Fibroblast of skin of scalp (primary cell): ENCODE data around the gene PFKFB1. TPM values are rescaled to one million over a fixed set of nuclear protein-coding genes. Genes with fewer than 3 reads are reported as not detected.
A peak's percentile ranks its signal among the peaks of the same experiment; 100 is the strongest.

ENCODE experiments used
- DNase-seq: peaks from one replicate; pipeline ENCODE4 v3.0.0-alpha.2; 2013
- polyA plus RNA-seq, 2 experiments: library from polyadenylated mRNA; unstranded; fragments of 120-200 nt; gene quantifications; one replicate each; pipeline ENCODE4 v1.2.1, GENCODE V29; 2013; ENCODE audit not compliant: insufficient read length in 2 of 2

The PFKFB1 gene
- 0.16 TPM for polyA plus RNA-seq (2013, experiment 1 of 2; ENCODE audit: insufficient read length)
- polyA plus RNA-seq (2013, experiment 2 of 2; ENCODE audit: insufficient read length): 0.22 TPM

DNA sequence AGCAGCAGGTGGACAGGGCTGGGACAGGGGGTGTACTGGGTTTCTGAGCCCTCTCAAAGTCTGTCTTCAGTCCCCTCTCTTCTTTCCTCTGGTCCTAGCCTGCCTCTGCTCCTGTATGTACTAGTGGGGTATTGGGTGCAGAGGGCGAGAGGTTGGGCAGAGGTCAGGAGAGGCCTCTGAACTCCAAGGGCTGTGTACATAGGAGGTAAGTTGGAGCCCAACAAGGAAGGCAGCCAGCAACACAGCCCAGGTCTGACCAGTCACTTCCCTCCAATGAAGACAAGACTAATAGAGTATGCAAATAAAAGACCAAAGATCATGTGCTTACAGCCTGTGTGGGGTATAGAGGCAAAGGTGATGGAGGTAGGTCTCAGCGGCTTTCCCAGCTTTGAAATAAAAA, at the start of gene PFKFB1:
PFKFB1 (minus strand) TSS at position 90 of the 400 bp plus-strand sequence. CDS start 181 bp downstream, outside the sequence.
- no peak for DNase-seq

DNA sequence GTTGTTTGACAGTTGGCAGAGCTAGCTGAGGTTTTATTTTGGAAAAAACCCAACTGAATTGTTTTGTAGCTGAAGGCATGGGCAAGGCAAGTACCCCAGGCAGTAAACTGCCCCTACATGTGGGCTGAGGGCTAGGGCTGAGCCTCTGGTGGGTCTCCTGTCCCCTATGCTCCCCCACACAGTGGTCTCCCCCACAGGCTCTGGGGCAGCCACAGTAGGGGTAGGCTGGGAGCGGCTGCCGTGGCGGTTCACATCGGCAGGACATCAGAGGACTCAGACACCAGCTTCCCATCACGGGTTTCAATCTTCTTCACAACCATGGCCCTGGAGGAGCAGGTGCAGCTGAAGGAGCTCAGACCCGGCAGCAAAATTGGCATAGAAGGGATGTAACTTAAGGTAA, 47.5 kb upstream of the PFKFB1 start:
- no peak for DNase-seq

DNA sequence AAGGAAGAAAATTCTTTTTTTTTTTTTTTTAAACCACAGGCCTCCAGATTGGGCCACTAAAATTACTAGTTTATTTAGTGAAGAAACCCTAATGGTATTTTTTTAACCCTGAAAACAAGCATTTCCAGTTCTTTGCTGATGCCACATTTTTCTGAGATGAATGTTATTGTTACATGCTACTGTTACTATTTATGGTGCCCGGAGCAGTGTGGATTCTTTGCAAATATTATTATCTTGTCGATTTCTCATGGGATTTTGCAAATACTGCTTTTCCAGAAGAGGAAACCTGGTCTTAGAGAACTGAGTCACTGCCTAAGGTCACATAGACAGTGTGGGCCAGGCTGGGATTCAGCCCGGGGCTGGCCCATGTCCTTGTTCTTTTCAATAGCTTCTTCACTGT, 45.5 kb upstream of the PFKFB1 start:
- peak; percentile 43 for DNase-seq

DNA sequence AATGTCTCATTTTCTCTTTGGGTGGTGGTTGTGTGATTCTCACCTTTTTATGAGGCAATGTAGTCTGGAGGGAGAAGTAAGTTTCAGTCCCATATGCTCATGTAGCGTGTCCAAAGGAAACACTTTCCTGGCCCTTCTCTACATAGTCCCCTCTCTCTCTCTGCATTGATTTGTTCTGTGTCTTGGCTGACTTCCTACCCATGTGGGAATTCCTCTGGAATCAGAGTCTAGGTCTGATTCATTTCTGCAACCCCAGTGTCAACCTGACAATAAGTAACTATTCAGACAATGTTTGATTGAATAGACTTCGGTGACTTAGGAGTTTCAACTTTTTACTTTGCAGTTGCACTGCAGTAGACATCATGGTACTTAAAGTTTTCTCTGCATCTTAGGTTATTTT, 39.4 kb upstream of the PFKFB1 start:
- no peak for DNase-seq

DNA sequence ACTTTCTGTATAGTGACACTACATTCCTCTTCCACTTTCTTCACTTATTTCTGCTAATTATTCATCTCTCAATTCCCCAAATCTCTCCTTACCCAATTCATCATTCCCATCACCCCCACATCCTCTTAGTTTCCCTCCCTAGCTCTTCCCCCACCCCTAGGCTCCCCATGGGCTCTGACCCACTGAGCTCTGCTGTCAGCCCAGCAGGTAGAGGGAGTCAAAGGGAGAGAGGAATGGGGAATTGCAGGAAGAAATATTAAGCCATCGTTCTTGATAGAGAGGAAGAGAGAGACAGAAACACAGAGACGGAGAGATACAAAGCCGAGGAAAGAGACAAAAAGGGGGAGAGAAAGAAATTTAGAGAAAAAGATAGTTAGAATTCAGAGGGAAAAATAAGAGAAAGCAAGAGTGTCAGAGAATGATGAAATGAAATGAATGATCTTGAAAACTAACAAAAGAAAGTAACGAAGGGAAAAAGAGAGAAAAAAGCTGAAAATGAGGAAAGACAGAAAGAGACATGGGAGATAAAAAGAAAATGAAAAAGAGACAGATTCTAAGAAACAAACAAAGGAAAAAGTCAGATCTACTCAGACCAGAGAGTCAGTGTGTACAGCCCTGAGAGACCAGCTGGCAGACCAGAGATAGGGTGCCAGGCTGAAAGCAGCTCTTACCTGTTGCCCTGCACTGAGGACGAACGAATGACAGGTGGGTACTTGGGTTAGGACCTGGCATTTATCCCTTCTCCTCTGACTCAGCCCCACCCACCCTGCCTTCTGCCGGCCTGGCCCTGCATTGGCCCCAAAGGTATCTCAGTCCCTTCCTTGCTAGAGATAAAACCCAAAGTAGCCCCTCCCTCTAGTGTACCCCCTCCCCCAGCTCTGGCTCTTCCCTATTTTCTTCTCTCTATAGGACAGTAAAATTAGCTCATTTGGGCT, 36.5 kb upstream of the PFKFB1 start, which contains the start of gene ALAS2:
ALAS2 (minus strand) TSS at position 707 of the 935 bp plus-strand sequence. CDS start 4,977 bp downstream, outside the sequence.
- no peak for DNase-seq

DNA sequence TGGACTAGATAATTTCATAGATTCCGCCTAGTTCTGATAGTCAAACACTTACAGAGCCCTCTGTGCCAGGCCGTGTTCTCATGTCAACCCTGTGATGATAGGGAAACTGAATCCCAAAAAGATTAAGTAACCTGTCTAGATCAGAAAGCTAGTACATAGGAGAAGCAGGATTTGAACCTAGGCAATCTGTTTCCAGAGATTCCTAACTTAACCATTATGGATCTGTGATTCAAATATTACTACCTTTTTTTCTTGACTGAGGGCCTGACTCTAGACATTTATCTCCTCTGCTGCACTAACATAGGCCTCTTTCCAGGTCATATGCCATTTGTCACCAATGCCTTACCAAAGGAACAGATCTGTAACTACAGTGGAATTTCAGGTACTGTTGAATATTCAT, 35.3 kb upstream of the PFKFB1 start:
- DNase-seq: no peak

DNA sequence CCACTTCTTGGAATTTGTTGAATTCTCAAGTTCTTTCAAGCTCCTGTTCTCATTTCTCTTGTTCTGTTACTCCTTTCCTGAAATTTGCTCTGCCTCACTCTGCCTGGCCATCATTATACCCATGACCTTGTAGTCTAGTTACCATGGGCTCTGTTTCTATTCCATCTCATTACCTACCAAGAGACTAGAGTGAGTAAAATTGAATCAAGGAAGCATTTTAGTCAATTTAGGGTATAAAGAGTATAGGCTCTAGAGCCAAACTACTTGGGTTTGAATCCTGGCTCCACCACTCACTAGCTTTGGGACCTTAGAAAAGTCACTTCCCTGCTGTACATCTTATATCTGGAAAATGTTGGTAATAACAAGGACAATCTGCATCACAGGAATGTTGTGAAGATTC, 34.6 kb upstream of the PFKFB1 start:
- DNase-seq: no peak

DNA sequence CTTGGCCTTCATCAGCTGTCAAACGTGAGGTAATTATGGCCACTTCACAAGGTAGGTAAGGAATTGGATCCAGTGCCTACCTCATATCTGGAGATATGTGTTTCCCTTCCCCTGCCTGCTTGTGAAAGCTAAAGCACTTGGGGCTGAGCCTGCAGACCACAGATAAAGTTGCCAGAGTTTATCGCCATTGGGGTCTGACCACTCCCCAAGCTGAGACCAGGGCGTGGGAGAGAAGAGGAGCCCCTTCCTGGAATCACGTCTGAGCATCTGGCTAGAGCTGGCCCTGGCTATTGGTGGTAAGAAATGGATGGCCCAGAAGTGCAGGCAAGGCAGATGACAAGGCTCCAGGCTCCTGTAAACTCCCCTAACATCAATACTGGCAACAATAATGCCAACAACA, 34.1 kb upstream of the PFKFB1 start:
- DNase-seq: no peak

DNA sequence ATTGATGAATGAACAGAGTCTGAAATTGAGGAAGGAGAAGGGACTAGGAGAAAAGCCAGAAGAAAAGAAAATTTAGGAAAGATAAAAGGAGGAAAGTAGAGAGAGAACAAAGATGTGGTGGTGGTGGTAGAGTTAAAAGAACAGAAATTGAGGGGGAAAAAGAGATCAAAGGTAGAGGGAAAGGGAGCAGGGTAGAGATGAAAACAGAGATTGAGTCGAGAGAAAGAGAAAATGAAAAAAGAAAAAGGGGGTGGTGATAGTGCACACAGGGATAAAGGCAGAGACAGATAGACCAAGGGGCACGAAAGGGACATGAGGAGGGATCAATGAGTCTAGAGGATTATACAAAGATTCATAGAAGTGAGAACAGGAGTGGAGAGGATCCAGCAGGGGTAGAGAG, 32.9 kb upstream of the PFKFB1 start:
- DNase-seq: no peak

DNA sequence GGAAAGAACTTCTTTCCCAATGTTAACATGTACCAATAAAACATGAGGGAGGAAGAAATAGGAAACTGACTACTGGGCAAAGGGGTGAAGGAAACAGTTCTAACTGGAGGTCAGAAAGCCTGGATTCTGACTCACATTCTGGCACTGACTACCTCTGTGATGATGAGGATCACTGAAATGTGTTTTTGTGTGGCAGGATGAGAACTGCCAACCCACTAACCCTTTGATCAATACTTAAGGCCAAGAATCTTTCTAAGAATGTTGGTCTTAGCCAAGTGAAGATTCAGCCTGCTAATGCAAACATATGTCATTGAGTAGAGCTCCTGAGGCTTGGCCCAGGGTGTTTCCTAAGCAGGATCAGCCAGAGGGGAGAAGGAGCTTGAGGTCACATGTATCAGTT, 32.2 kb upstream of the PFKFB1 start:
- peak; percentile 1 for DNase-seq

DNA sequence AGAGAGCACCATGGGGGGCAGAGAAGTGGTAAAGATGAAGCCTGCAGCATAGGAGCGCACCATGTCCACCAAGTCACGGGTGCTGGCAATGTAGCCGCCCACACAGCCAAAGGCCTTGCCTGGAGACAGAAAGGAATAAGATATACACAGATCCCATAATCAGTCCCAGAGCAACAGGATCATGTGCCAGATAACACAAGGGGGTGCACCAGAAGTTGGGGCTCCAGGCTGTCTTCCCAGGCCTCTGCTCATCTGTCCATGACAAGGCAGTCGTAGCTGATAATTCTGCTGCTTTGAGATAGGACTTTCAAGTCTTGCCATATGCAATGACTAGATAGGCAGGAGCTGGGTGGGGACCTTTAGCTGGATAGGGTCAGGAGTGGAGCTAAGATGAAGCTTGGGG, 20.9 kb upstream of the PFKFB1 start:
- DNase-seq: no peak

DNA sequence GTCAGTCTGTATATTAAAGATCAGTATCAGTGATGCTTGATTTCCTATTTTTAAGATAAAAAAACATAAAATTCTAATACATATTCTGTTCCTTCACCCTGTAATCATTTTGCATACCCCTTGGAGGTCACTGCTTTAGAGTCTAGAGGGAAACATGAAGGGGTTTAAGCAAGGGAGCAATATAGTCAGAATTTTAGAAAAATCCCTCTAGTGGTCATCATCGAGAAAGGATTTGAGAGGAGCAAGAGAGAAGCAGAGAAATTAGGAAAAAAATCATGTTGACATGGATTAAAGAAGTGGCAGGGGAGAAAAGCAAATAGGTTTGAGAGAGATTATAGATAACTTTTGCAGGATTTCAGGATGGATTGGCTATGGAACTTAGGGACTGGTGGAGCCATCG, 17.3 kb upstream of the PFKFB1 start:
- DNase-seq: no peak

DNA sequence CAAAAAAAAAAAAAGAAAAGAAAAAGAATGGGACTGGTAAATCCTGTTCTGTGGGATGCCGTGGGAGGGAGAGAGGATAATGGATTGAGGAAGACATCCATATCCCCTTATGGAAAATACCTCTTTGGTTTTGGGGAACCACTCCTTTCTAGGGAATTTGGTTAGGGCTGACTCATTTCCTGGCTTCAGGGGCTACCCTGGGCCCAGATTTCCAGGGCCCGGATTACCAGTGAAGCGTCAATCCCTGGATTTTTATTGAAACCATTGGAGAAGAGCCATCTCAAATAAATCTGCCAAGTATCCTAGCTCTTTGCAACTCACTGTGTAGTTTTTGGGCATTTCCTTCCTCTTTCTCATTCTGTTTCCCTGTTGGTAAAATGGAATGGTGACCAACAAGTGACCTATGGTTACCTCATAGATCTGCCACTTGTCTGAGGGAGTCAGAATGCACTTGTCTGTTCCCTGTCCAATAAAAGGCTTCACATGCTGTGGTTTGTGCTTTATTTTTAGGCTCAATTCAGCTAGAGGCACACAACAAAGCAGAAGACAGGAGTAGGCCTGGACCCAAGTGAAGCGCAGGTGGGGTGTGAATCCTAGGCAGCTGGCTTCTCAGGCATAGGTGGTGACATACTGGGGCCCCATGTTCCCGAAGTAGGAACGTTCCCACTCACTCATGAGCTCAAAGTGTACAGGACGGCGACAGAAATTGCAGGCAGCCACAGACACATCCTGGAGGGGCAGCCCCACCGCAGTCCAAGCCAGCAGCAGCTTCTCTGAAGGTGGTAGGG, 14.8 kb upstream of the PFKFB1 start:
- DNase-seq: peak; percentile 28

DNA sequence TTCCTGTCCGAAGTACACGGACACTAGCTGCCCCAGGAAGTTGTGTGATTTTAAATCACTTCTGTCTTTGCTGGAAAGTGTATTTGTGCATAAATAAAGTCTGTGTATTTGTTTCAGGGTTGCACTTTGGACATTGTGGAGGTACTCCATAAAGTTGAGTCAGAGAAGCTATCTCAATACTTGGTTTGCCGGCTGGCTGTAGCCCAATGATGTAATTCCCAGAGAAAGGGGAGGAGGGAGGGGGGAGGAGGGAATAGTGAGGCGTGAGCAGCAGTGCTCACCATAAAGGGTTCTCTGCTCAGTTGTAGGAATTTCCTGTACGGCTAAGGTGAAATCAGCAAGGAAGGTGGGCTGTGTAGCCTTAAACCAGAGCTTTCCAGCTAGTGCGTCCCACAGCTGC, 13.7 kb upstream of the PFKFB1 start:
- DNase-seq: peak; percentile 43

DNA sequence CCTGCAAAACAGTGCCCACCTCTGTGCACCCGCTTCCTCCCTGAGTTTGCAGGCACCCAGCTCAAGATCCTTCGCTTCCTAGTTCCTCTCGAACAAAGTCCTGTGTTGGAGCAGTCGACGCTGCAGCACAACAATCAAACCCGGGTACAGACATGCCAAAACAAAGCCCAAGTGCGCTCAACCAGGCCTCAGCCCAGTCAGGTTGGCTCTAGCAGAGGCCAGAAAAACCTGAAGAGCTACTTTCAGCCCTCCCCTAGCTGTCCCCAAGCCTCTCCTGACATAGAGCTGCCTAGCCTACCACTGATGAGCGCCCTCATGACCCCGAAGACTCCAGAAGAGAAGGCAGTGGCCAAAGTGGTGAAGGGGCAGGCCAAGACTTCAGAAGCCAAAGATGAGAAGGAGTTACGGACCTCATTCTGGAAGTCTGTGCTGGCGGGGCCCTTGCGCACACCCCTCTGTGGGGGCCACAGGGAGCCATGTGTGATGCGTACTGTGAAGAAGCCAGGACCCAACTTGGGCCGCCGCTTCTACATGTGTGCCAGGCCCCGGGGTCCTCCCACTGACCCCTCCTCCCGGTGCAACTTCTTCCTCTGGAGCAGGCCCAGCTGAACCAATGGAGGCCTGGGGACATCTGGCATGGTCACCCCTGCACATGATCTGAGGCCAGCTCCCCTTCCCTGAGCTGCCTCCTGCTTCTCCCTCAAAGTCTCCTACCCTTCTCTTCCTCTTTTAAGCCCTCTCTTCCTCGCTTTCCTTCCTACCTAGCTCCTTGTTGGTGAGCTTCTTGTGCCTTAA, 13.0 kb upstream of the PFKFB1 start:
- DNase-seq: no peak

DNA sequence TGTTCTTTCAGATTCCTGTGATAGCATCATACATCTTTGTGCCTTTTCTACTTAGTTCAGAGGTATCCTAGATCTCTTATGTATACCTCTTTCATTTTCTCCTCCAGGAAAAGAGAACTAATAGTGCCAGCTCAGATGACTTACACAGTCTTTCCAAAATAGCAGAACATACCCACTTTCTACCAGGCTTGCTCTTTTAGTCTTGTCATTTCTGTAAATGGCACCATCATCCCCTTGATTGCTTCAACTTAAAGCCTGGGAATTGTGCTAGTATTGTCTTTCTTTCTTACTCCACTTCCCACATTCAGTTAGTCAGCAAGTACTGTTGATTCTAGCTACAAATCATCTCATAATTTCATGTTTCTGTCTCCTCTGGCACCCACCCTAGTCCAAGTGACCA, 11.3 kb upstream of the PFKFB1 start:
- DNase-seq: no peak

DNA sequence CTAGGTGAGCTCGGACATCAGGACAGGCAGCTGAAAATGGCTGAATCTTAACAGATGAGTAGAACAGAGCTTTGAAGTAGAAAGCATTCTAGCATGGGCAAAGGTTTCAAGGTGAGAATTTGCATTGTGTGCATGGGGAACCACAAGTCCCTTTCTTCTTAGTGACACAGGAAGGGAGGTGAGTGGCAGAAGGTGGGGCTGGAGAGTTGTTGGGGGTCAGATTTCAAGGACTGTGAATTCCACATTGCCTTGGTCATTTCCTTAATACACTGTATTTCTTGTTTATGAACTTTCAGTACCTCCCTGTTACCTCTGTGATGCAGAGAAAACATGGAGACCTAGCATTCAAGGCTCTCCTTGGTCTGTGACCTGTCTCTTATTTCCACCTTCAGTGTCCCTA, 10.2 kb upstream of the PFKFB1 start:
- no peak for DNase-seq

DNA sequence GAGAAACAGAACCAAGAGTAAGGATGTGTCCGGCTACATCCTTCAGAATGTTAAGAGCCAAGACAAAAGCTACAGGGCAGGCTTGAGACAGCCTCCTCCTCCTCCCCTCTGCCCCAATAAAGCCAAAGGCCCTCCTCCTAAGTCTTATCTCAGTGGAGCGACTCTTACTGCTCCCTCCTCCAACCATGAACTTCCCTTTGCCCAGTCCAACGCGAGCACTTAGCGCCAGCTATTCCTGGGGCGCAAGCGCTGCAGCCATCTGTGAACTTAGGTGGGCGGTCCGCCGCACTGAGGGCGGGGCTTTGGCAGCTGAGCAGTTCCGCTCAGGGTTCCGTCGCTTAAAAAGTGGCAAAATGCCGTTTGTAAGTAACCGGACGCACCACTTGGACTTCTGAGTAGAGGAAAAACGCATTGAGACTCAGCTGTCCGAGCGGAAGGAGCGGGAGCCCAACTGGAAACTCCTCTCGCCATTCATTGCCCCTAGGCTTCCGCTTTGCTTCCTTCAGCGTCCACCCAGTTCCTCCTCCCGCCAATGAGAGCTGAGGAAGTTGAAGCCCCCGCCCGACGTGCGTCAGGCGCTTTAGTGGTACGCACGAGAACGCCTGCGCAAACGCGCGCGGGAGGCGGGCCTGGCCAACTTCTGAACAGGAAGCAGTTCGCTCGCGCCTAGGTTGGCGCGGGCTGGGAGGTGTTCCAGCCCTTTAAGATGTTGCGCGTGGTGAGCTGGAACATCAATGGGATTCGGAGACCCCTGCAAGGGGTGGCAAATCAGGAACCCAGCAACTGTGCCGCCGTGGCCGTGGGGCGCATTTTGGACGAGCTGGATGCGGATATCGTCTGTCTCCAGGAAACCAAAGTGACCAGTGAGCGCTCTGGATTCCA, 6.0 kb upstream of the PFKFB1 start, which contains the start of gene APEX2:
APEX2 (plus strand) TSS at position 647 of the 882 bp plus-strand sequence; CDS start at position 707, 60 bp downstream.
- DNase-seq: peak; percentile 90

DNA sequence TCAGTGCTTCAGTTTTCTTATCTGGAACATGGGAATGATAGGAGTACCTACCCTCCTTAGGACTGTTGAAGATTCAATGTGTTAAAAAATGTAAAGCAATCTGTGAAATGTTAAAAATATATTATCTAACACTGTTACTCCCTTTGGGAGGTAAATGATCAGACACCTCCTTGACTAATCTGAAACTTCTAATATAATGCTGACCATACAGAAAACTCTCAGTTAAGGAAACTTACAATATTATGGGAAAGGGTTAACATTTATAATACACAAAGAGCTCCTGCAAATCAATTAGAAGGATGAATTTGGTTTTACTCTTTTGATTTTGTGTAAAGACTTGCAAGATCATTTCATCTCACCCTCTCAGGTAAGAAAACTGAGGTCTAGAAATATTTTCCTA, 1.6 kb upstream of the PFKFB1 start:
- DNase-seq: no peak

DNA sequence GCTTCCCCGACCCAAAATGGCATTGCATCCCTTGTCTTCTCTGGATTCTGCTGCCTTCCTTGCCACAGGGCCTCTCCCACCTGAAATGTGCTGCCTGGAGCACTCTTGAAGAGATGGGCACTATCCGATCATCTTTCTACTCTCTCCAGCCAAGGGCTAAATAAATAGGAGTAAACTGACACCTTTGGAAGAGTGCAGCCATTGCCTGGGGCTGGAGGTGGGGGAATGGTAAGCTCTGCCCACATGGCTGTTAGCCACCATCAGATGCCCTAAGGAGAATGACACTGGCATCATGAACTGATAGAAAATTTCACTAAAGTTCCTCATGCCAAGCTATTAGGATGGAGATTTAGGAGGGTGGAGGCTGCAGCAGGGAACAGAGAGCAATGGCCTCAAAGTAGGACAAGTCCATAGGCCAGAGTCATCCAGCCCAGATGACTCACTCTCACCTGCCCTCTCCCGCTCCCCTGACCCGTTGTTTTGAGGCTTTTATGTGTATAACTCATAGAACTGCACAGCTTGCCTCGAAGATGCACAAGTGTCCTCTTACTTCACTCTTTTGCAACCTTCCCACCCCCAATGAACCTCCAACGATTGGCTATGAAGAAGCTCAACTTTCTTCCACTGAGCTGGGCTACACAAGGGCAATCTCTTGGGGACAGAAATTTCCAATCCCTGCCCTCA, 822 bp upstream of the PFKFB1 start:
- DNase-seq: no peak
